ENCODE measurements around the gene OGFRL1.

The OGFRL1 gene

GRCh38 chr6:71345476-71346333 lies 57.1 kb downstream of the OGFRL1 start:
- H3K4me1 ChIP-seq (ENCODE audit: control insufficient read depth in 5 of 5, insufficient read depth in 5 of 5, low read length in 5 of 5): peaks cover 3 to 28% (median 23%) of the 10 kb centered on the region in 5 donors
- no peaks in the 10 kb centered on the region for H3K36me3 ChIP-seq (ENCODE audit: control insufficient read depth in 5 of 5, insufficient read depth in 5 of 5, low read length in 5 of 5)

DNA sequence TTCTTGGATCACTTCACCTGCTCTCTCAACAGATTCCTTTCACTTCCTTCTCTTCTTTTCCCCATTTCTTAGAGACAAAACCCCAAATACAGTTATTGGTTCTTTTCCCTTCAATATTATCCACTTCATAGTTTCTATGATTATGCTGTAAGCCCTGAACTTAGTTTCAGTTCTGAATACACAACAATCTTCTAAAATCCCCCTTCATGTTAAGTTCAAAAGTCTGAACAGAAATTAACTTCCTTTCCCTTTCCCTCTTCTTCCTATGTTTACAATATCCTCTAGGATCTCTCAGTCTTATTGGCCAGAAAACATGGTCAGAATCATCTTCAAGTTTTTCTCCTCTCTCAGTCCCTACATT lies 57.7 kb downstream of the OGFRL1 start:
- H3K4me1 ChIP-seq (ENCODE audit: control insufficient read depth in 5 of 5, insufficient read depth in 5 of 5, low read length in 5 of 5): peaks cover 4 to 34% (median 29%) of the 10 kb centered on the region in 5 donors
- no peaks in the 10 kb centered on the region for H3K9me3 ChIP-seq (ENCODE audit: control insufficient read depth in 5 of 5, low read length in 5 of 5)
- H3K27ac ChIP-seq (ENCODE audit: low read depth, low read length): peak overlapping the region; percentile 17
- H3K9ac ChIP-seq (ENCODE audit: low read length in 5 of 5): no peak overlapping the region
- H3K27me3 ChIP-seq (ENCODE audit: control insufficient read depth in 5 of 5, insufficient read depth in 4 of 5, low read length in 5 of 5): no peaks in the 10 kb centered on the region
- no peaks in the 10 kb centered on the region for H3K36me3 ChIP-seq (ENCODE audit: control insufficient read depth in 5 of 5, insufficient read depth in 5 of 5, low read length in 5 of 5)
- no peak overlapping the region for H3K4me3 ChIP-seq (ENCODE audit: low read depth in 1 of 5, low read length in 5 of 5)

More at GRCh38 chr6:71345476-71346333, 57.1 kb downstream of the OGFRL1 start:
- H3K27me3 ChIP-seq (ENCODE audit: control insufficient read depth in 5 of 5, insufficient read depth in 4 of 5, low read length in 5 of 5): no peaks in the 10 kb centered on the region
- H3K9ac ChIP-seq (ENCODE audit: low read length in 5 of 5): no peak overlapping the region
- H3K4me3 ChIP-seq (ENCODE audit: low read depth in 1 of 5, low read length in 5 of 5): no peak overlapping the region
- peak overlapping the region; percentile 17 for H3K27ac ChIP-seq (ENCODE audit: low read depth, low read length)
- no peaks in the 10 kb centered on the region for H3K9me3 ChIP-seq (ENCODE audit: control insufficient read depth in 5 of 5, low read length in 5 of 5)

- Histone ChIP-seq H3K27me3 (ENCODE audit: control insufficient read depth in 5 of 5, insufficient read depth in 4 of 5, low read length in 5 of 5) (no peaks in the 10 kb centered on the region), H3K9ac (ENCODE audit: low read length in 5 of 5) (no peak overlapping the region), H3K4me3 (ENCODE audit: low read depth in 1 of 5, low read length in 5 of 5) (no peak overlapping the region), H3K9me3 (ENCODE audit: control insufficient read depth in 5 of 5, low read length in 5 of 5) (no peaks in the 10 kb centered on the region), H3K36me3 (ENCODE audit: control insufficient read depth in 5 of 5, insufficient read depth in 5 of 5, low read length in 5 of 5) (no peaks in the 10 kb centered on the region), H3K4me1 (ENCODE audit: control insufficient read depth in 5 of 5, insufficient read depth in 5 of 5, low read length in 5 of 5) (peaks cover 4 to 37% (median 29%) of the 10 kb centered on the region in 5 donors), H3K27ac (ENCODE audit: low read depth, low read length) (no peak overlapping the region)
Observed at GRCh38 chr6:71347119-71347518, 58.5 kb downstream of the OGFRL1 start.

GRCh38 chr6:71349395-71349794 lies 60.8 kb downstream of the OGFRL1 start:
- H3K27me3 ChIP-seq (ENCODE audit: control insufficient read depth in 5 of 5, insufficient read depth in 4 of 5, low read length in 5 of 5): no peaks in the 10 kb centered on the region
- peak overlapping the region; percentile 92 for H3K27ac ChIP-seq (ENCODE audit: low read depth, low read length)
- H3K36me3 ChIP-seq (ENCODE audit: control insufficient read depth in 5 of 5, insufficient read depth in 5 of 5, low read length in 5 of 5): no peaks in the 10 kb centered on the region
- H3K4me3 ChIP-seq (ENCODE audit: low read depth in 1 of 5, low read length in 5 of 5): no peak overlapping the region
- H3K9me3 ChIP-seq (ENCODE audit: control insufficient read depth in 5 of 5, low read length in 5 of 5): no peaks in the 10 kb centered on the region
- peak overlapping the region in 1 of 5 donors; percentile 16 for H3K9ac ChIP-seq (ENCODE audit: low read length in 5 of 5)
- peaks cover 4 to 30% (median 19%) of the 10 kb centered on the region in 5 donors for H3K4me1 ChIP-seq (ENCODE audit: control insufficient read depth in 5 of 5, insufficient read depth in 5 of 5, low read length in 5 of 5)

GRCh38 chr6:71349976-71350615 lies 61.5 kb downstream of the OGFRL1 start:
- H3K27ac ChIP-seq (ENCODE audit: low read depth, low read length): peak overlapping the region; percentile 92
- H3K4me1 ChIP-seq (ENCODE audit: control insufficient read depth in 5 of 5, insufficient read depth in 5 of 5, low read length in 5 of 5): peaks cover 4 to 30% (median 19%) of the 10 kb centered on the region in 5 donors
- peak overlapping the region in 4 of 5 donors; percentile 2 to 60 (median 31) for H3K9ac ChIP-seq (ENCODE audit: low read length in 5 of 5)
- no peak overlapping the region for H3K4me3 ChIP-seq (ENCODE audit: low read depth in 1 of 5, low read length in 5 of 5)
- no peaks in the 10 kb centered on the region for H3K27me3 ChIP-seq (ENCODE audit: control insufficient read depth in 5 of 5, insufficient read depth in 4 of 5, low read length in 5 of 5)
- no peaks in the 10 kb centered on the region for H3K36me3 ChIP-seq (ENCODE audit: control insufficient read depth in 5 of 5, insufficient read depth in 5 of 5, low read length in 5 of 5)
- H3K9me3 ChIP-seq (ENCODE audit: control insufficient read depth in 5 of 5, low read length in 5 of 5): no peaks in the 10 kb centered on the region

DNA sequence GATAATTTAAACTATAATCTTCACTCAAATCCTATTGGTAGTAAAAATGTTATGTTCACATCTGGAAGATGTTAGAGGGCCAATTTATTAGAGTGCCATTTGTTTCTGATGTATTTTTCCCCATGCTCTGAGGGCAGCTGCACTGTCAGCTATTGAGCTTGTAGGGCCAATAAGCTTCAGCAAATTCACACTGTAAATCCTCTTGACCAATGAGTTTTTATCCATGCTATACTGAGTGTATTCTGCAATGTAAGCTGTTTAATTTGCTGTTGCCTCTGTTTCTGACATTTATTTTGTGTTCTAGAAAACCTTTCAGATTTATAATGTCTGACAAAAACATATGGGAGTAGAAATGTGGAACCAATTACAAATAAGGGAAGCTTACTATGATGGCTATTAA lies 62.6 kb downstream of the OGFRL1 start:
- Histone ChIP-seq H3K9me3 (ENCODE audit: control insufficient read depth in 5 of 5, low read length in 5 of 5) (no peaks in the 10 kb centered on the region), H3K4me1 (ENCODE audit: control insufficient read depth in 5 of 5, insufficient read depth in 5 of 5, low read length in 5 of 5) (peaks cover 4 to 24% (median 17%) of the 10 kb centered on the region in 5 donors), H3K27ac (ENCODE audit: low read depth, low read length) (peak overlapping the region; percentile 92), H3K27me3 (ENCODE audit: control insufficient read depth in 5 of 5, insufficient read depth in 4 of 5, low read length in 5 of 5) (no peaks in the 10 kb centered on the region), H3K36me3 (ENCODE audit: control insufficient read depth in 5 of 5, insufficient read depth in 5 of 5, low read length in 5 of 5) (no peaks in the 10 kb centered on the region), H3K9ac (ENCODE audit: low read length in 5 of 5) (peak overlapping the region in 2 of 5 donors; percentile 33 to 60), H3K4me3 (ENCODE audit: low read depth in 1 of 5, low read length in 5 of 5) (no peak overlapping the region)

All from subcutaneous abdominal adipose tissue (tissue), 5 donors.